Erythroblast (primary cell): ENCODE measurements around the gene PIGL.
"Not testable (repeated sequence)": the region's sequence is repeated elsewhere in the genome, so short reads cannot be mapped to it uniquely, and the experiment has no call there.

ENCODE experiments used
- DNase-seq, 2 experiments: peaks; one replicate each; lab custom pipeline; 2025; lab: John Stamatoyannopoulos, UW
- GATA1 ChIP-seq: IDR thresholded peaks from 2 replicates; pipeline ENCODE4 v1.6.1; 2011; ENCODE audit warnings: low read depth, mild to moderate bottlenecking, control low read depth, low read length, moderate library complexity
- POLR2A ChIP-seq: IDR thresholded peaks from 2 replicates; pipeline ENCODE4 v1.6.1; 2011; ENCODE audit warnings: mild to moderate bottlenecking, low read length

Gene PIGL

DNA sequence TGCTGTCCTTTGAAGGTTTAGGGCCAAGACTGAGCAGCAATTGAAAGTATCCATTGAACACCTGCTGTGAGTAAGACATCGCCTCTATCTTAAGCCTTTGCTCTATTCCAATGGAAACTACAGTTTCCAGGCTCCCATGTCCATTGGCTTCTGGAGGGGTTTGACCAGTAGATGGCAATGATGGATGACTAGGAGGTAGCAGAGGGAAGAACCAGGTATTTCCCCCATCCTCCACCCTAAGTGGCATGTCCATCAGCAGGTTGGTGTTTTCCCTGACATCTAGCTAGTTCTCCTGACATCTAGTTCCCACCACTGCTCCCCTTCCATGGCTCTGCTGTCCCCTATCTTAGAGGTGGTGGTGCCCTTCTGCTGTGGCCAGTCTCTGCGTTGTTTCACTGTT, 77.5 kb downstream of the PIGL start:
- TF ChIP-seq POLR2A (no peak), GATA1 (no peak)
- no peak for DNase-seq

DNA sequence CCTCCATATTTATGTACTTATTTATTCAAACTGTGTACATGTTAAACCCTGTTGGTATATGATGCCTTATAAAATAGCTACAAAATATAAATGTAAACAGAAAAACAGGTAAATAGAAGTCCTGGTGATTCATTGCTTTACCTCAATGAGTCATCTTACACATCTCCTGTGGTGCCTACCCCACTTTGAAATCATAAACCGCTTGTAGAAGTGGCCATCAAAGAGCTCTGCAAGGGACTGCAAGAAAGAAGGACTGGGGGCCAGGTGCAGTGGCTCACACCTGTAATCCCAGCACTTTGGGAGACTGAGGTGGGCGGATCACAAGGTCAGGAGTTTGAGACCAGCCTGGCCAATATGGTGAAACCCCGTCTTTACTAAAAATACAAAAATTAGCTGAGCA, 79.1 kb downstream of the PIGL start:
- not testable (repeated sequence) for DNase-seq

DNA sequence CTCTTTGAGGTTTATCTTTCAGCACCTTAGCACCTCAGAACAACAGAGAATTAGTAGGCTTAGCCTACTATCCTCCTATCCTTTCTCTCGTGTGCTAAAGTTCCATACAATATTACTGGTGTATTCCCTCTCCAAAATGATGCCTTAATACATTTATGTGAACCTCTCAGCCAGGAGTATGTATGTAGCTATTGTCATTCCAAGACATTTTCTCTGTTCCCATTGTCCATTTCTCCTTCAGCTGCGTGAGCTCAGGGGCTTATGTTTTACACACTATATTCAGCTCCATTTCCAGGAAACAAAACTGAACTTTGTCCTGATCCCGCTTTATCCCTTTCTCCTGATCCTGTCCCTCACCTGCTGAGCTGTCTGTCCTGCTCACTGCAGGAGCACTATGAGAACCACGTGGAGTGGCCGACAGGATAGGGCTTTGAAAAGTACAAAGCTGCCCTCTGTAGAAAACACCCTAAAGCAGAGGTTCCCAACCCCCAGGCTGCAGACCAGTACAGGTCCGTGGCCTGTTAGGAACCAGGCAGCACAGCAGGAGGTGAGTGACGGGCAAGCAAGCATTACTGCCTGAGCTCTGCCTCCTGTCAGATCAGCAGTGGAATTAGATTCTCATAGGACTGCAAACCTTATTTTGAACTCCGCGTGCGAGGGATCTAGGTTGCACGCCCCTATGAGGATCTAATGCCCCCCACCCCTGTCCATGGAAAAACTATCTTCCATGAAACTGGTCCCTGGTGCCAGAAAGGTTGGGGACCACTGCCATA, 80.5 kb downstream of the PIGL start:
- TF ChIP-seq POLR2A (no peak), GATA1 (no peak)
- DNase-seq: no peak

DNA sequence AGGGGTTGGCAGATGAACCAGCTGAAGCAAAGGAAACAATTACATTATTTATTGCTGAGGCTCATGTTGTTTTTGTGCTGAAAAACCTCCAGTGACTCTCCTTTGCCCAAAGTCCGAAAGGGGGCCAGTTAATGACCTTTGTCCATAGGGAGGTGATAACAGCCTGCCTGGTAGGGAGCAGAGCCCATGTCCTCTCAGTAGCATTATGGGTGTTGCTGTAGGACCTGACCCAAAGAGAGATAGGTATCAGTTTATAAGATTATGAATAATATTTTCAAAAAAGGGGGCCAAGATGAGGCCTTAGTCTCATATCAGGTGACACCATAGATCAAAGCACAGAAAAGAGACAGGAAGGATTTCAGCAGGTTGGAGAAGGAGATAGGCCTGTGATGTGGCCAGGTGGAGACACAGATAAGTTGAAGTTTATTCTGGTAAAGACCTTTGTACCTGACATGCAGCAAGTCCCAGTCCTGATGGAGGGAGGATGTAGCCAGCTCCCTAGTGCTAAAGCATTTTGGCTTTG, 81.2 kb downstream of the PIGL start:
- peak; percentile 41 to 53 for DNase-seq
- TF ChIP-seq GATA1 (no peak), POLR2A (no peak)

DNA sequence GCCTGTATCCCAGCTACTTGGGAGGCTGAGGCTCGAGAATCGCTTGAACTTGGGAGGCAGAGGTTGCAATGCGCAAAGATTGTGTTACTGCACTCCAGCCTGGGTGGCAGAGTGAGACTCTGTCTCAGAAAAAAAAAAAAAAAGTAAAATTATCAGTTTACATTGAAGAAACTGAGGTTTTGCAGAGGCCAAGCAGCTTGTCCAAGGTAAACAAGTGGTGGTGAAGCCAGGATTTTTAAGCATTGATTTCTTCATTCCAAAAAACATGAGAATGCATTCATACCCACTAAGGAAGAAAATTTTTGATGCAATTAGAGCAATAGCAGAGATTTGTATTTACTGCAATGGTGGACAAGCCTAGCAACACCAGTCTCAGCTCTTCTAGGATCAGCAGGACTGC, 83.5 kb downstream of the PIGL start:
- TF ChIP-seq GATA1: no peak
- no peak for TF ChIP-seq POLR2A

DNA sequence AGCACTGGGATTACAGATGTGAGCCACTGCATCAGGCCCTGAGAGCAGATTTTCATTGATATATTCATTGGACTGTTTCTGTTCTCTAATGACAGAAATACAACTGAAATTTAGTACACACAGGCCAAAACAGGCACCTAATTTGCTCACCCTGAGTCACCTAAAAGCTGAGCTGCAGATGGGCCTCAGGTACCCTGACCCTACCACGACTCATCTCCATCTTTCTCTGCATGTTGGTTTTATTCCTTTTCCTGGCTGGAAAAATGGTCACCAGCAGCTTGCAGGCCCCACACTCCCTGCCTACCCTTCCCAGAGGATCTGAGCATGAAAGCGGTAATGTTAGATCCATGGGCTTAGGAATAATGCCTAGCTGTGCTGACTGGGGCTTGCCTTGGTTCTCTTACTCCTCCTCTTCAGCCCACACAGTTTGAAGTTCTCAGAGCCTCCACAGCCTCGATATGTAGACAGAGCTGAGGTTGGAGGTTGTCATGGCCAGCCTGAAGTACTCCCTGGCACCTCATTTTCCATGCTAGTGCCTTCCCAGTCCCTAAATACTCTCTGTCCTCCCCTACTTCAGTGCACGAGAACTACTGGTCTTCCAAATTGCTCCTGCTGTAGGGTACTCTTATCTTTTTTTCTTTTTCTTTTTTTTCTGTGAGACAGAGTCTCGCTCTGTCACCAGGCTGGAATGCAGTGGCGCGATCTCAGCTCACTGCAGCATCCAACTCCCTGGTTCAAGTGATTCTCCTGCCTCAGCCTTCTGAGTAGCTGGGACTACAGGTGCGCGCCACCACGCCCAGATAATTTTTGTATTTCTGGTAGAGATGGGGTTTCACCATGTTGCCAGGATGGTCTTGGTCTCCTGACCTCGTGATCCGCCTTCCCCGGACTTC, 85.2 kb downstream of the PIGL start:
- no peak for TF ChIP-seq POLR2A
- TF ChIP-seq GATA1: no peak
- DNase-seq: no peak

More for the DNA sequence above, 83.5 kb downstream of the PIGL start:
- DNase-seq: no peak

DNA sequence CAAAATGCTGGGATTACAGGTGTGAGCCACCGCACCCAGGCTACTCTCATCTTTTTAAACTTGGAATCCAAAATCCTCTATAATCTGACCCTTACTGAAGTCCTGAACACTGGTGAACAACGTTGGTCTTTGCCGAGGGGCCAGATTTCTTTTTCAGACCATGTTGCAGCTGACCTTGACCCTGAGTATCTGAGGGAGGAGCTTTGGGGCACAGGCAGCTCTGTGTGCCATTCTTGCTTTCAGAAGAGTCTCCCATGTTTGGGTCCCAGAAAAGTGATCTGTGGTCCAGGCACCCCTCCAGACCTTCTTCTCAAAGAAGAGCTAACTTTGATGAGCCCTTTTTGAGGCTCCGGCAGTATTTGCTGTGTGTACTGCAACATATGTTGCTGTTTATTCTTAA, 85.8 kb downstream of the PIGL start:
- TF ChIP-seq POLR2A: no peak
- TF ChIP-seq GATA1: no peak
- no peak for DNase-seq

DNA sequence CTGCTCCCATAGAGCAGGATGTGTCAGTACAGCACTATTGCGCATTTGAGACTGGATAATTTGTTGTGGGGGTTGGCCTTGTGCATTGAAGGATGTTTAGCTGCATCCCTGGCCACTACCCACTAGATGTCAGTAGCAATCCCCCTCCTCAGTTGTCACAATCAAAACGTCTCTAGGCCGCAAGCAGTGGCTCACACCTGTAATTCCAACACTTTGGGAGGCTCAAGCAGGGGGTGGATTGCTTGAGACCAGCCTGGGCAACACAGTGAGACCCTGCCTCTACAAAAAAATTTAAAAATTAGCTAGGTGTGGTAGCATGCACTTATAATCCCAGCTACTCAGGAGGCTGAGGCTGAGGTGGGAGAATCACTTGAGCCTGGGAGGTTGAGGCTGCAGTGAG, 87.8 kb downstream of the PIGL start:
- TF ChIP-seq GATA1 (no peak), POLR2A (no peak)
- DNase-seq: peak; percentile 6 to 20

DNA sequence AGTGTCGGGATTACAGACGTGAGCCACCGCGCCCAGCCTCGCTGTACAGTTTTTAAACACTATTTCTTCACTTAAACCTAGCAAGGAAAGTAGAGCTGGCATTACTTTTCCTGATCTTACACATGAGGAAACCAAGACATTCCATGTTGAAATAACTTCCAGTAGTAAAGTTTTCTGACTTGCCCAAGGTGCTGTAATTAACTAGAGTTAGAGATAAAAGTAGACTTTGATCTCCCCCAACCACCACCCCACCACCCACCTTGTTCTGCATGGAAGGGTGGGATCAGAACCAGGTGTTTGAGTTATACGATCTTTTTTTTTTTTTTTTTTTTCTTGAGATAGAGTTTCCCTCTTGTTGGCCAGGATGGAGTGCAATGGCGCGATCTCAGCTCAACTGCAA, 89.2 kb downstream of the PIGL start:
- no peak for DNase-seq
- TF ChIP-seq GATA1 (no peak), POLR2A (no peak)

DNA sequence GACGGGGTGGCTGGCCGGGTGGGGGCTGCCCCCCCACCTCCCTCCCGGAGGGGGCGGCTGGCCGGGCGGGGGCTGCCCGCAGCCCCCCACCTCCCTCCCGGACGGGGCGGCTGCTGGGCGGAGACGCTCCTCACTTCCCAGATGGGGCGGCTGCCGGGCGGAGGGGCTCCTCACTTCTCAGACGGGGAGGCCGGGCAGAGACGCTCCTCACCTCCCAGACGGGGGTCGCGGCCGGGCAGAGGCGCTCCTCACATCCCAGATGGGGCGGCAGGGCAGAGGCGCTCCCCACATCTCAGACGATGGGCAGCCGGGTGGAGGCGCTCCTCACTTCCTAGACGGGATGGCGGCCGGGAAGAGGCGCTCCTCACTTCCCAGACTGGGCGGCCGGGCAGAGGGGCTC, 95.1 kb downstream of the PIGL start:
- DNase-seq: not testable (repeated sequence)

DNA sequence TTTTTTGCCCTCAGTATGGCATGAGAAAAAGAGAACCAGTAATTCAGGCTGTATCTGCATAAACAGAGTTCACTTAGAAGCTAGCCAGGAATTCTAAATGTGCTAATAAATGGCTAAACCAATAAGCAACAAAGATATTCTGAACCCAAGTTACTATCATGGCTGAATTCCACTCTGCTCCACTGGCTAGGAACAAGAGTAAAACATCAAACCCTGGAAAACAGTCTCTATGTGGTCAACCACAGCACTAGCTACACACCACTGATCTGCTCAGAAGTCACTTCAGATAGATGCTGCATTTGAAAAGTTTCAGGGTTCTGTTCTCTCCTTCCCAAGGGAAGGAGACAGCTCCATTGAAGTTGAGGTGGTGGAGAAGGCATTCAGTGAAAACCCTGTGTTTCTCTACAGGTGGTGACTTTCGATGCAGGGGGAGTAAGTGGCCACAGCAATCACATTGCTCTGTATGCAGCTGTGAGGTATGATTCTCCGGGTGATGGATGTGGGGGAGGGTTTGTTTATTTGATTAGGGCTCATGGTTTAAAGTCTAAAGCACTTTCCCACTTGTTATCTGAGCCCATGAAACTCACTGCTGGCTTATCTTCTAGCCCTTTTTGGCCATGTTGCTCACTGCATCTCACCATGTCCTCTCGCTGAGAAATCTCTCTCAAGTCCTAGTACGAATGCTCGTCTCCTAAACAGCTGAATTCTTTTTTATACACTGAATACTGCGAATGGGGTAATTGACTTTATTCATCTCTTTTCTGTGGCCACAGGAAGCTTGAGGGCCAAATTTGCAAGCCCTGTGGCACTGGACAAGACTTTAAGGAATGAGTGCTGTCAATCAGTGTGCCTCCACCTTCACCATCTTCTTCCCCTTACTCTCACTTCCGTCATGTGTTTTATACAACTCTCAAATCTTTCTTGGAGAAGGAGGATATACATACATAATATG, 96.4 kb downstream of the PIGL start:
- peak; percentile 26 to 48 for DNase-seq
- no peak for TF ChIP-seq POLR2A
- no peak for TF ChIP-seq GATA1

DNA sequence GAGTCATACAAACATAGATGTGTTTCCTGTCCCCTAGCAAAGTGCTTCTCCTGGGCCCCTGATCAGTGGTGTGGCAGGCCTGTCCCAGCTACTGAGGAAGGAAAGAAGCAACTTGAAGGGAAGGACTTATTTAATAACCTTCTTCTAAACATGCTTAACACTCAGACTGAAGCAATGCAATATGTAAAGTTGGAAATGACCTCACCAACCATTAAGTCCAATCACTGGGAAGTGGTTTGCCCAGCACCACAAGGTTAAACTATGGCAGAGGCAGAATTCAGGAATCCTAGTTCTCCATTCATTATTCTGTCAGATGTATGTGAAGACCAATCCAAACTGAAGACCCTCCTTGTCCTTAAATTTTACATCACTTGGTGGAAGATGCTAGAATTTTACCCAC, 97.2 kb downstream of the PIGL start:
- no peak for TF ChIP-seq POLR2A
- no peak for TF ChIP-seq GATA1
- no peak for DNase-seq

DNA sequence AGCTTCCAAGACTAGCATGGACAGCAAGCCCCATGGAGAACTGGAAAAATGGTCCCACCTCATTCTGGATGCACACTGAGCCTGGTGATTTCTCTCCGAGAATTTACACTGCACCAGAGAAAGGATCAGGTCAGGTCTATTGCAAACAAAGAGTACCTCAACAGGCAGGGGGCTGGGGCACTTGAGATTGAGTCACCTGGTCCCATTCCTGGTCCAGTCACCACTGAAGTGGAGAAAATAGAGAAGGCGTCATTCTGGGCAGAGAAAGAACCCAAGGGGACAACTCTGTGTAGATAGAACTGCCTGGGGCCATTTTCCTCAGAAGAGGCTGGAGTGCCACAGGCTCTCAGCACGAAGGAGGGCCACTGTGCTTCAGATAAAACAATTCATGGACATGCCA, 97.8 kb downstream of the PIGL start:
- no peak for DNase-seq
- TF ChIP-seq POLR2A (no peak), GATA1 (no peak)

DNA sequence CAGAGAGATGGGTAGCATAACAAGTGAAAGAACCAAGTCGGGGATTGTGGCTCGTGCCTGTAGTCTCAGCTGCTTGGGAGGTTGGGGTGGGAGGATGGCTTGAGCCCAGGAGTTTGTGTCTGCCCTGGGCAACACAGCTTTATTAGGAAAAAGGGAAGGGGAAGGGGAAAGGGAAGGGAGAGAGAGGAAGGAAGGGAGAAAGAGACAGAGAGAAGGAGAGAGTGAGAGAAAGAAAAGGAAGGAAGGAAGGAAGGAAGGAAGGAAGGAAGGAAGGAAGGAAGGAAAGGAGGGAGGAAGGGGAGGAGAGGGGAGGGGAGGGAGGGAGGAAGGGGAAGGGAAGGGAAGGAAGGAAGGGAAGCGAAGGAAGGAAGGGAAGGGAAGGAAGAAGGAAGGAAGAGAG, 103.0 kb downstream of the PIGL start:
- TF ChIP-seq GATA1 (no peak), POLR2A (no peak)
- no peak for DNase-seq
